ENCODE data around the gene ACBD4. TPM values are rescaled to one million over a fixed set of nuclear protein-coding genes. Genes with fewer than 3 reads are reported as not detected.

ACBD4 gene
- total and polyA plus RNA-seq, 2 donors (not counting 3 experiments of a cell fraction or from before 2014, with no cell fraction given): 4.5 to 7.5 TPM

GRCh38 chr17:45129940-45130680 lies 5.4 kb upstream of the ACBD4 start:
- no peaks in the 10 kb centered on the region for H4K20me1 ChIP-seq (replicated peaks; ENCODE audit: control insufficient read depth, extremely low read depth, insufficient read depth, low read length)
- ChIA-PET CTCF (interaction anchor here (0.5 to 7.2 kb wide), 5 partner anchors 10 to 210 kb away, joined by 3 to 476 read pairs (median 10); no protein-coding TSS in a partner anchor), POLR2A (interaction anchor here (1.6 kb wide), 1 partner anchor 18 kb away, joined by 4 read pairs; the partner anchor contains the start of gene HEXIM1)
- H3K36me3 ChIP-seq (ENCODE audit: control insufficient read depth in 2 of 2, extremely low read depth in 1 of 2, insufficient read depth in 2 of 2, low read length in 2 of 2): no peaks in the 10 kb centered on the region
- no peak overlapping the region for H2AFZ ChIP-seq (ENCODE audit: low read depth, low read length)
- peak; percentile 49 for FAIRE-seq
- peaks cover 27% of the 10 kb centered on the region for H3K4me1 ChIP-seq (ENCODE audit: control insufficient read depth, extremely low read depth, insufficient read depth, low read length)
- dilution Hi-C loops (cut with MboI; ENCODE audit: extremely low pct_ligation_motif_present, low sequenced_read_pairs) (no loop called here), intact Hi-C loops (cut with micrococcal nuclease) (no loop called here)
- TF ChIP-seq MYC (IDR thresholded peaks at IDR 0.05; ENCODE audit: low read depth, low read length) (no peak), POLR2A (IDR thresholded peaks at IDR 0.05; ENCODE audit: low read depth, low read length) (no peak), GATA2 (IDR thresholded peaks at IDR 0.05; ENCODE audit: insufficient read depth, insufficient read length, low read depth, low read length) (no peak), FOS (IDR thresholded peaks at IDR 0.05; ENCODE audit: borderline replicate concordance, insufficient read depth, low read length) (no peak), JUN (IDR thresholded peaks at IDR 0.05; ENCODE audit: borderline replicate concordance, insufficient read depth, insufficient read length, low read depth) (no peak), EZH2 (IDR thresholded peaks at IDR 0.05; ENCODE audit: borderline replicate concordance, low read depth, low read length, severe bottlenecking) (no peak), MAX (IDR thresholded peaks at IDR 0.05; ENCODE audit: insufficient read depth, insufficient read length) (no peak), POLR2AphosphoS5 (IDR thresholded peaks at IDR 0.05; ENCODE audit: insufficient read depth, low read depth, low read length) (no peak)
- TF ChIP-seq, protein P1, sequence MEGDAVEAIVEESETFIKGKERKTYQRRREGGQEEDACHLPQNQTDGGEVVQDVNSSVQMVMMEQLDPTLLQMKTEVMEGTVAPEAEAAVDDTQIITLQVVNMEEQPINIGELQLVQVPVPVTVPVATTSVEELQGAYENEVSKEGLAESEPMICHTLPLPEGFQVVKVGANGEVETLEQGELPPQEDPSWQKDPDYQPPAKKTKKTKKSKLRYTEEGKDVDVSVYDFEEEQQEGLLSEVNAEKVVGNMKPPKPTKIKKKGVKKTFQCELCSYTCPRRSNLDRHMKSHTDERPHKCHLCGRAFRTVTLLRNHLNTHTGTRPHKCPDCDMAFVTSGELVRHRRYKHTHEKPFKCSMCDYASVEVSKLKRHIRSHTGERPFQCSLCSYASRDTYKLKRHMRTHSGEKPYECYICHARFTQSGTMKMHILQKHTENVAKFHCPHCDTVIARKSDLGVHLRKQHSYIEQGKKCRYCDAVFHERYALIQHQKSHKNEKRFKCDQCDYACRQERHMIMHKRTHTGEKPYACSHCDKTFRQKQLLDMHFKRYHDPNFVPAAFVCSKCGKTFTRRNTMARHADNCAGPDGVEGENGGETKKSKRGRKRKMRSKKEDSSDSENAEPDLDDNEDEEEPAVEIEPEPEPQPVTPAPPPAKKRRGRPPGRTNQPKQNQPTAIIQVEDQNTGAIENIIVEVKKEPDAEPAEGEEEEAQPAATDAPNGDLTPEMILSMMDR (IDR thresholded peaks at IDR 0.05; ENCODE audit: extremely low read depth in 1 of 2, insufficient read depth in 1 of 2, low read depth in 1 of 2, low read length in 2 of 2): no peak
- H3K27me3 ChIP-seq (ENCODE audit: control insufficient read depth in 2 of 2, insufficient read depth in 2 of 2, low read length in 2 of 2): no peaks in the 10 kb centered on the region
- H3K79me2 ChIP-seq (ENCODE audit: control insufficient read depth, insufficient read depth, low read length): peaks cover 2% of the 10 kb centered on the region
- no peak overlapping the region for H3K4me3 ChIP-seq (replicated peaks in 1 of 3; ENCODE audit: insufficient read depth in 1 of 3, low read depth in 1 of 3, low read length in 3 of 3)
- BruUV-seq (replicated peaks): no TSS peak
- H3K4me2 ChIP-seq (ENCODE audit: insufficient read depth, low read length): no peak overlapping the region
- H3K9me1 ChIP-seq (replicated peaks; ENCODE audit: control insufficient read depth, extremely low read depth, insufficient read depth, low read length): no peaks in the 10 kb centered on the region
- no peak overlapping the region for H3K27ac ChIP-seq (ENCODE audit: insufficient read depth, low read depth, low read length)
- no peak overlapping the region for H3K9ac ChIP-seq (replicated peaks; ENCODE audit: extremely low read depth, insufficient read depth, low read length)
- DNase-seq (ENCODE audit: low read depth, low spot score): no peak
- H3K9me3 ChIP-seq (replicated peaks; ENCODE audit: control insufficient read depth, insufficient read depth, low read length): no peaks in the 10 kb centered on the region
